Measurements from ENCODE around the gene SCCPDH.

SCCPDH gene

GRCh38 chr1:246742396-246742795 is 18.2 kb downstream of the SCCPDH start:
- in situ Hi-C loops (cut with MboI; ENCODE audit: low sequenced_read_pairs), result loop anchor here (10.0 kb wide), 1 partner anchor 248 kb away; no protein-coding TSS in a partner anchor

- in situ Hi-C loops (cut with MboI; ENCODE audit: low sequenced_read_pairs), result loop anchor here (10.0 kb wide), 1 partner anchor 251 kb away; no protein-coding TSS in a partner anchor
Observed at GRCh38 chr1:246746155-246746554, 21.9 kb downstream of the SCCPDH start.

DNA sequence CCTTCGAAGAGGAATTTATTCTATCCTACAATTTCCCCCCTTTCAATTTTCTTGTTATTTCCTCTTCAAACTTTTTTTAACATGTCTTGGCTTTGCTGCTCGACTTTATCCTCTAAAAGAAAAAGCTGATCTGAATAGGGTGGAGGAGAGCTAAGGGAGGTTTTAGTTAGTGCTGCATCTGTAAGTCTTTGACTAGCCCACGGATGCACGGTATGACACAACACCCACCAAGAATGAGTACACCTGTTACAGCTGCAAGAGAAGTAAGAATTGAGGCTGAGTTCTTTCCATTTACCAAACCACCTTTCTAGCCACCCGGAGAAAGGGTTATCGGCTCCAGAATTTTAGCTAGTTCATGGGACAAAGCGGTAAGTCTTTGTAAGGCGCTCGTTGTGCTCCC is 23.8 kb downstream of the SCCPDH start:
- in situ Hi-C loops (cut with MboI; ENCODE audit: low sequenced_read_pairs), result loop anchor here (10.0 kb wide), 1 partner anchor 253 kb away; no protein-coding TSS in a partner anchor

DNA sequence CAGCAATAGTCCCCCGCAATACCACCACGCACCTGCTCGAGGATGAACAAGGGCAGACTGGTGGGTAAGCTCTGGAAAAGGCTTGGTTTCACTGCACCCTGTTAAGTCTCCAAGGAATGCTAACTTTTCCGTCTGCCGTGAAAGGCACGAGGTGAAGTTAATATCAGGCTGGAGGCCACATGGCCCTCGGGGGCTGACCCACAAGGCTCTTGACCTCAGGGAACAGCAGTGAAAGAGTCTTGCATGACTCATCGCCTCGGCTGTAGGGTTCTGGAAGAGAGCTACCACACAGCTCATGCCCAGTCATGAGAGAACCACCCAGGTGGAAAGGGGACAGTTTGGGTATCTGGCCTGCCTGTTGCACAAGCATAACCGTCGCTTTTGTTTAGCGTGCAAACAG is 24.7 kb downstream of the SCCPDH start:
- in situ Hi-C loops (cut with MboI; ENCODE audit: low sequenced_read_pairs), result loop anchor here (10.0 kb wide), 1 partner anchor 254 kb away; no protein-coding TSS in a partner anchor

GRCh38 chr1:246750752-246751151 is 26.5 kb downstream of the SCCPDH start:
- in situ Hi-C loops (cut with MboI; ENCODE audit: low sequenced_read_pairs), result no loop called here

DNA sequence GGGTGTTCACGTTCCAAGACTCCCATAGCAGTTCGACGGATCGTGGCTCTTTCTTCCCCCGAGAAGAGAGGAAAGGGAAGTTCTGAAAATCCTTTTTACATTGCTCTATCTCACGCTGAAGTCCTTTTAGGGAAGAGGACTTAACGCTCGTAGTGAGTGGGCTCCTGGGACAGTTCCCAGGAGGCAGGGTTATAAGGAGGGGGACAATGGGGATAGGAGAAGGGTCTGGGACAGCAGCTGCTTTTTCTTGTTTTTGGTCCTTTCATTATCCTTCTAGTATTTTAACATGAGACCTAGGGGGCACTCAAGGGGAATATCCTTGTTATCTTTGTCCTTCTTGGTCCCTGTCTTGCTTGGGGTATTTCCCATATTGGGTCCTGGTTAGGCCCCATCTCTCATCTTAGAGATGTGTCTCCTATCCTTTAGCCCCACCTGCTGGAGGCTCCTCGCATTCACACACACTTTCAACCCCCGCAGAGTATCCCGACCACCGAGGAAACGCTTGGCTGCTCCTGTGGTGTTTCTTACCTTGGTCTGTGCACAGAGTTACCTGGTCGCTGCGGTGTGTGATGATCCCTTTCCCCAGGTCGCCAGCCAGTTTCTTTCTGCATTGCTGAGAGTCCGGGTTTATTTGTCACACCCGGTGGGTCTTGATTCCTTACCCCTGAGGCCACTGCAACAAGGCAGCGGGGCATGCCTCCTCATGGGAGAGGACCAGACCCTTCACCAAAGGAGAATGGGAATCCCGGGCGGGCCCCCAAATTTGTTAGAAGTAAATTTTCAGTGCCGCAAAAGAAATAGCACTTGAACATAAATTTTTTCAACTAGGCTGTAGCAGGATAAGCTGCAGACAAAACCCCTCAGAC is 29.7 kb downstream of the SCCPDH start:
- in situ Hi-C loops (cut with MboI; ENCODE audit: low sequenced_read_pairs), result no loop called here

DNA sequence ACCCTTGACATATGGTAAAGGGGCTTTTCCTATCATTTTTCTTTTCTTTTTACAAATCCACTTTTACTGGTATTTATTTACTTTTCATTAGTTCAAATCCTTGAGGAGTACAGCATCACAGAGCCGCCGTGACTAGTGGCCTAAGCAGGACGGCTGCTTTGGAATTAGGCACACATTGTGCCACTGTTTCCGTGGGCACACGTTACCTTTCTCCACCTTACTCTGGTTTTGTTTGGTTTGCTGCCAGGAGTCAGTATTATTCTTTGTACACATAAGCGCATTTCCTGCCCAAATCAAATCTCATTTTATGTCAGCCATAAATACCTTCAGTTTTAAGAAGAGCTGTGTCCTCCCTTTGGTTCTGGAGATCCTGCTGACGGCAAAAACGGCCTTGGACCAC is 31.2 kb downstream of the SCCPDH start:
- in situ Hi-C loops (cut with MboI; ENCODE audit: low sequenced_read_pairs), result no loop called here

GRCh38 chr1:246760422-246761347 is 36.5 kb downstream of the SCCPDH start:
- in situ Hi-C loops (cut with MboI; ENCODE audit: low sequenced_read_pairs), result no loop called here

DNA sequence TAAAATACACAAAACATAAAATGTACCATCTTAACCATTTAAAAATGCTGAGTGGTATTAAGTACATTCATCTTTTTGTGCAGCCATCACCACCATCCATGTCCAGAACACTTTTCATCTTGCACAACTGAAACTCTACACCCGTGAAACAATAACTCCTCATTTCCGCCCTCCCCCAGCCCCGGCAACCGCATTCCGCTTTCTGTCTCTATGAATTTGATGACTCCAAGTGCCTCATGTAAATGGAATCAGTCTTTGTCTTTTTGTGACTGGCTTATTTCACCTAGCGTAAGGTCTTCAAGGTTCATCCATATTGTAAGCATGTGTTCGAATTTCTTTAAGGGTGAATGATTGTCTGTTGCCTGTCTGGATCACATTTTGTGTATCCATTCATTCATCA is 37.2 kb downstream of the SCCPDH start:
- in situ Hi-C loops (cut with MboI; ENCODE audit: low sequenced_read_pairs), result no loop called here

DNA sequence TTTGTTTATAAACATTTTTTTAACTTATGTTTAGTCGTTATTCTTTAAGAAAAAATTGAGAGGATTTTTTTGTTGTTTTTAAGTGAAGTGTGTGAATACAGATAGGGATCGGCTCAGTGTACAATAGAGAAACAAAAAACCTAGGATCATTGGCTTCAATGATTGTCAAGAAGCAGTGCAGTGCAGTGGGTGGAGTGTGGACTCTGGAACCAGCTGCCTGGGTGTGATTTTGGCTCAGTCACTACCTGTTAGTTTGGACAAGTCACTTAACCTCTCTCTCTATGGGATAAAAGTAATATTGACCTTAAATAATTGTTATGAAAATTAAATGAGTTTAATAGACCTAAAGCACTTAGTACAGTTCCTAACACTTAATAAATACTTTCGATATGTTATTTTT is 41.3 kb downstream of the SCCPDH start:
- in situ Hi-C loops (cut with MboI; ENCODE audit: low sequenced_read_pairs), result no loop called here

DNA sequence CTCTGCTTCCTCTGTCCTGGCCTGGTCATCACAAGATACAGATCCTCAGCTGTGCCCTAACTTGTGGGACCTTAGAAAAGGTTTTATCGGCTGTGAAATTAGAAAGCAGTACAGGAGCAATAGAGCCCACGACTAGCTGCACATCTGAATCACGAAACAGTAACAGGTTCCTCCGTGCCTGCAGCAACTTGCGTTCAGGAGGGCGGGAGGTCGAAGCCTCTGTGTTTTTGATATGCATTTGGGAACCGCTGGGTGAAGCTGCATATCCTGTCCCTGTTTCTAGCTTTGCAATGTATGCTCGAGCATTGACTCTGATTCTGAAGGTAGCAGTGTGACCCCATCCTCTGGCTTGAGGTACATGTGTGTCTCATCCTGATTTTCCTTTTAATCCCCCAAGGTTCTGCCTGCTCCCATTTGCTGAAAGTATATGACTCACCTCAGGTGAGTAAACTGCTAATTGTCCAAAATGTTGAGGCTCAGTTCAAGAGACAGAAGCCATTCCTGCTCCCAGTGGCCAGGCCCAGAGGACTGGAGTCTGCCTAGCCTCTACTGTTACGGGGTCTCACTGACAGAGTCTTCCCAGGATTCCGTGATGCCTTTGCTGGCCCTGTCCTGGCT is 44.3 kb downstream of the SCCPDH start:
- in situ Hi-C loops (cut with MboI; ENCODE audit: low sequenced_read_pairs), result no loop called here

DNA sequence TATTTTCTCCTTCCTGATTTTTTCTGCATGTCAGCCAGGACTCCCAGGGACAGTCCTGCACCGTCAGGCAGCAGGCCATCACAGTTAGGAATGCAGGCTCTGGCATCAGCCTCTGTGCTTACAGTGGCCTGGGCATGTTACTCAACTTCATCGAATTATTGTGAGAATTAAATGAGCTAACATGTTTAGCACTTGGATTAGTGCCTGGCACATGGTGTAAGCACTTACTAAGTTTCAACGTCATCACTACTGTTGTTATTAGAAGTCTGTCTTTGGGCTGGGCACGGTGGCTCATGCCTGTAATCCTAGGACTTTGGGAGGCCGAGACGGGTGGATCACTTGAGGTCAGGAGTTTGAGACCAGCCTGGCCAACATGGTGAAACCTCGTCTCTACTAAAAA is 45.1 kb downstream of the SCCPDH start:
- in situ Hi-C loops (cut with MboI; ENCODE audit: low sequenced_read_pairs), result no loop called here

- in situ Hi-C loops (cut with MboI; ENCODE audit: low sequenced_read_pairs), result no loop called here
Observed at GRCh38 chr1:246771366-246771765, 47.2 kb downstream of the SCCPDH start.

DNA sequence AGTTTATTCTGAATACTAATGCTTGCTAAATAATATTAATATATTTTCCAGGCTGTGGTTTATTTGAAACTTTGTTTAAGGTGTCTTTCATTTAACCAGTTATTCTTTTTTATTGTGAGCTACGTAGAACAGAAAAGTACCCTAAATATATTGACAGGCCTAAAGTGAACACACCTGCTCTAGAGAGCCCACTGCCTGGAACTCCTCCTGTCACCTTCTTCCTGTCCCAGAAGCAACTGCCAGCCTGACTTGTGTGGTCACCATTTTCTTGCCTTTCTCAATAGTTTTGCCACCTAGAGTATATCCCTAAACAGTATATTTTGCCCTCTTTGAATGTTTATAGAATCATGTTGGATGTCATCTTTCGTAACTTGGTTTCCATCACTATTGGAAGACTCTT is 48.5 kb downstream of the SCCPDH start:
- in situ Hi-C loops (cut with MboI; ENCODE audit: low sequenced_read_pairs), result no loop called here

DNA sequence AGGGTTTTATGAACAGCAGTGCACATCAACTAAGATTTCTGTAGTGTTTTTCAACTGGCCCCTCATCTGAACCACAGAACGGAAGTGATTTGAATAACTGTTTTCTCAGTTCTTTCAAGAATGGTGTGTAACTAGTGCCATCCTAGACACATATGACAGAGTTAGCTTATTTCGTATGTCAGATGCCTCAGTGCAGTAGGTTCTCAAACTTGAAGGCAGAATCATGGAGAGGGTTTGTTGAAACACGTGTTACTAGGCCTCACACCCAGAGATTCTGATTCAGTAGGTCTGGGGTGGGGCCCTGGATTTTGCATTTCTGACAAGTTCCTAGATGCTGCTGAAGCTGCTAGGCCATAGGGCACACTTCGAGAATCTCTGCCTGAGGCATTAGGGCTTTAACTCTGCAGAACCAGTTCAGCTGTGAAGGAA is 49.0 kb downstream of the SCCPDH start:
- in situ Hi-C loops (cut with MboI; ENCODE audit: low sequenced_read_pairs), result no loop called here

GRCh38 chr1:246775531-246776385 is 51.5 kb downstream of the SCCPDH start:
- in situ Hi-C loops (cut with MboI; ENCODE audit: low sequenced_read_pairs), result no loop called here

DNA sequence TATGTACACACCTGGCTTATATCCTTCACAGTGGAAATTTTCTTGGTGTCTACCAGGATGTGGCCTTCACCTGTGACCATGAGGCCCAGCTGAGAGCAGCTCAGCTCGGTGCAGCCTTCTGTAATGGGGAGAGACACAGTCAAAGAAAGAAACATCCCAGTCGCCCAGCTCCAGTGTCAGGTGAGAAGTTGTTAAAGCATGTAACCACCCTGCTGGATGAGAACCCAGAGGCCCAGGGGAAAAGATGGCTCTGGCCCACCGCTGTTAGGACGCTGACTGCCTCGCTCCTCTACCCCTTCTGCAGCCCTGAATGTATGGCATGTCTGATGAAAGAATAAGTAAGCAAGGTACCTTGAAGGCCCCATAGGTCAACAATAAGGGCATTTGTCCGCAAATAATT is 52.7 kb downstream of the SCCPDH start:
- in situ Hi-C loops (cut with MboI; ENCODE audit: low sequenced_read_pairs), result no loop called here

DNA sequence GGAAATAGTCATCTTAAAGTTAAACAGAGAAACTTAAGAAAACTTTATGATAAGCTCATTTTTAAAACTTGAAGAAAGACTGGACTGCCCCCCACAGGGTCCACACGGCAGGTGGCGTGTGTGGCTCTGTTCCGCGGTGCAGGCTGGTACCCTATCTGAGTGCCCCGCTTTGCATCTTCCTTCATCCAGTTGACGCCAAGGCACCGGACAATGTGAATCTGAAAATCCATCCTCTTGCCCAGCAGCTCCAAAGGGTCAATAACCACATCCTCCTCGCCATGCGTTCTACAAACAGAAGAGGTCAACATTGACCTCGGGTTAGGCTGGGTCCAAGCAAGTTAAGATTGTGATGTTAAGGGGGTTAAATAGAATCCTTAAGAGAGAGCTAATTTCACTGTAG is 54.5 kb downstream of the SCCPDH start:
- in situ Hi-C loops (cut with MboI; ENCODE audit: low sequenced_read_pairs), result no loop called here

- in situ Hi-C loops (cut with MboI; ENCODE audit: low sequenced_read_pairs), result no loop called here
Observed at GRCh38 chr1:246779561-246780175, 55.5 kb downstream of the SCCPDH start.

DNA sequence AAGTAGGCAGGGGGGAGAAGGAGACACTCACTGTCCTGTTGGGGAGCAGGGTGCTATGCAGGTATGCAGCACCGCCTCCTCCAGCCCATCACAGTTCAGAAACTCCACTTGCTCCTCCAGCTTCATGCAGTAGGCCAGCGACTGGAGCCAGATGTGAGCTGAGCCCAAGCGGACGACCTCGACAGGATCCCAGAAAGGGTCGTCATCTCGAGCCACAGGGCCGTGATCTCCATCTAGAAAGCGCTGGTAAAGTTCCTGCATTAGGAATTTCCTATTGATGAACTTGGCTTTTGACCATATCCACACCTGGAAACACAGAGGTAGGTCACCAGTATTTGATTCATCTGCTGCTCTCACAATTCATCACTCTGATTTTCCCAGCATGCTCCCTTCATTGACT is 56.1 kb downstream of the SCCPDH start:
- in situ Hi-C loops (cut with MboI; ENCODE audit: low sequenced_read_pairs), result no loop called here
